B cell (primary cell): ENCODE measurements around the gene CCSAP.
"Not testable (repeated sequence)": the region's sequence is repeated elsewhere in the genome, so short reads cannot be mapped to it uniquely, and the experiment has no call there.

Experiments
- CTCF ChIP-seq: fragments of 200-600 bp; IDR thresholded peaks from one replicate; pipeline ENCODE4 v1.8.0; 2022; ENCODE audit warnings: antibody characterized with exemption, mild to moderate bottlenecking
- EZH2 ChIP-seq: IDR thresholded peaks from 2 replicates; pipeline ENCODE4 v1.6.1; 2012; ENCODE audit warnings: borderline replicate concordance, low read depth, mild to moderate bottlenecking, moderate library complexity, low read length; ENCODE audit not compliant: insufficient read depth, poor library complexity, severe bottlenecking

GRCh38 chr1:229291686-229292085, 51.2 kb downstream of the CCSAP start:
- TF ChIP-seq CTCF, EZH2: not testable (repeated sequence)
